Stimulated activated CD4-positive, alpha-beta T cell treated with anti-CD3 and anti-CD28 coated beads, Interleukin-12 subunit alpha, Interleukin-12 subunit beta, amount 100 ng/mL, for 24 hours (primary cell): ENCODE results near the gene MRPS18C.
"Not testable (repeated sequence)": the region's sequence is repeated elsewhere in the genome, so short reads cannot be mapped to it uniquely, and the experiment has no call there.

ENCODE experiments used
- DNase-seq, 2 experiments: peaks; one replicate each; pipeline ENCODE4 v3.0.0-alpha.2; 2020; ENCODE audit warnings: low read depth in 2 of 2

Gene MRPS18C

DNA sequence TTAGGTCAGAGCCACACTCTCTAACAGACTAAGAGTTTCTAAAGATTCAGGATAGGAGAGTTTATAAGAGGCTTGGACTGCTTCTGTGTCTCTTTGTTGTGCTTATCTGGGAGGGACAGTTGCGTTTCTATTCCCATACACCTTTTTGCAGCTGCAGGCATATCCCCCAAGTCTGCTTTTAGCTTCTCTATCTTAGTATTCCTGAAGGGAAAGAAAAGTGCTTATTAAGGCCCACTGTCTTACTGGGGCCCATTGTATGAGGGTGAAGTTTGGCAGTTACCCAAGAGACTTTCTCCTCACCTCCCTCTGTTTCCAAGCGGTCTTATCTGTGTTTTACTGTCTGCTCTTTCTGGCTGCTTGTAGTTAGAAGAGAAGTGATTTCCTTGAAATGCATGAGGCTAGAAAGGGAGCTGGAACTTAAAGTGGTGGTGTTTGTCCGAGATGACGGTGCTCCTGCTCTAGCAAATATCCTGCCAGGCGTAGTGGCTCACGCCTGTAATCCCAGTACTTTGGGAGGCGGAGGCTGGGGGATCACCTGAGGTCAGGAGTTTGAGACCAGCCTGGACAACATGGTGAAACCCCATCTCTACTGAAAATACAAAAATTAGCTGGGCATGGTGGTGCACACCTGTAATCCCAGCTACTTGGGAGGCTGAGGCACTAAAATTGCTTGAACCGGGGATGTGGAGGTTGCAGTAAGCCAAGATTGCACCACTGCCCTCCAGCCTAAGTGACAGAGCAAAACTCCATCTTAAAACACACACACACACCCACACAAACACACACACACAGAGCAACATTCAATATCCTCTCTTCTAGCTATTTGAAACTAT is 40.4 kb downstream of the MRPS18C start:
- DNase-seq, result not testable (repeated sequence)

DNA sequence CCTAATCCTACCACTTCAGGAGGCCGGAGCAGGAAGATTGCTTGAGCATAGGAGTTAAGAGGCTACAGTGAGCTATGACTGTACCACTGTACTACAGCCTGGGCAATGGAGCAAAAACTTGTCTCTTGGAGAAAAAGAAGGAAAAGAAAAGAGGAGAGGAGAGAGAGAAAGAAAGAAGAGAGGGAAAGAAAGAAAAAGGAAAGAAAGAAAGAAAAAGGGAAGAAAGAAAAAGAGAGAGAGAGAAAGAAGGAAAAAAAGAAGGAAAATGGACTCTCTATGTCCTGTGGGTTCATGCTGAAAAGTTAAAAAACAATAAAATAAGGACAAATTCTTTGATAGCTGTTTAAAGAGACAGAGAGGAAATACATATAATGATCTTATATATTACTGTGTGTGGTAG is 42.3 kb downstream of the MRPS18C start:
- no peak for DNase-seq

DNA sequence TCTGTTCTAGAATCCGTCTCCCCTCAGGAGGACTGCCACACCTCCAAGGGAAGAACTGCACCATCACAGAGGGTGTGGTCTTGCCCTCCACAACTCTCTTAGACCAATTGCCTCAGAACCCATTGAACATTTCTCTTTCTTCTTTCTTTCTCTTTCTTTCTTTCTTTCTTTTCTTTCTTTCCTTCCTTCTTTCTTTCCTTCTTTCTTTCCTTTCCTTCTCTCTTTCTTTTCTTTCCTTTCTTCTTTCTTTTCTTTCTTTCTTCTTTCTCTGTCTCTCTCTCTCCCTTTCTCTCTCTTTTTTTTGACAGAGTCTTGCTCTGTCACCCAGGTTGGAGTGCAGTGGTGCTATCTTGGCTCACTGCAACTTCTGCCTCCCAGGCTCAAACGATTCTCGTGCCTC is 45.8 kb downstream of the MRPS18C start:
- DNase-seq, result not testable (repeated sequence)

DNA sequence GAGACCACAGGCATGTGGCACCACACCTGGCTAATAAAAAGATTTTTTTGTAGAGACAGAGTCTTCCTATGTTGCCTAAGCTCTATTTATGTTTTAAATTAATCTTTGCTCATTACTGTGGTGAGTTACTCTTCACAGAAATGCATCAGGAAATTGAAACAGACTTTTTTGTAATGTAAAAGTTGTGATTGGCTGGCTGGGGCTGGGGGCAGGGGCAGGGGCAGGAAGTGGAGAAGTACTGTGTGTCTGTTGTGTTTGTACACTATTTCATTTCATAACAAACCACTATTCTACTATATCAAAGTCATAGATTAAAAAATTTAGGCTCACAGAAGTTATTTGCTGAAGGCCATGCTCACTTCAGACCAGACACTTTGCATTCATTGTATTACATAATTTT is 48.1 kb downstream of the MRPS18C start:
- no peak for DNase-seq

DNA sequence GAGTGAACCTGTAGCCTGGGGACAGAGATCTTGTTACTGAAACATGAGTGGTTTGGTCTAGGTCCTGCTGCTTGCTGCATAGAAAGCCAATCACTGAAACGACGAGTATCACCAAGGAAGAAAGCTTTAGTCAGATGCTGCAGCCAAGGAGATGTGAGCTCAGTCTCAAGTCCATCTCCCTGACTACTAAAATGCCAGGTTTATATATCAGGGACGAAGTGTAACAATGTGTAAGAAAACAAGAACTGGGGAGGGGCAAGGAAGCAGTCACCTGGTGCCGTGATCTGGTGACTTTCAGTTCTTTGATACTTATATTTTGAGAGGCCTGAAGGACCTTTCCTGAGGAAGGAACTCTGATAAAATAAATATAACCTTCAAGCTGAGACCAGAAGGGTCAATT is 48.6 kb downstream of the MRPS18C start:
- no peak for DNase-seq

- DNase-seq, result no peak
Observed at GRCh38 chr4:83504996-83505395, 49.1 kb downstream of the MRPS18C start.

GRCh38 chr4:83509156-83509585 is 53.3 kb downstream of the MRPS18C start:
- peak; percentile 17 to 38 for DNase-seq

GRCh38 chr4:83510442-83510841 is 54.6 kb downstream of the MRPS18C start:
- DNase-seq, result no peak
